Hepatocyte (in vitro differentiated cells): ENCODE measurements around the gene GPRIN2. TPM values are rescaled to one million over a fixed set of nuclear protein-coding genes. Genes with fewer than 3 reads are reported as not detected.

Experiments
- DNase-seq: peaks from one replicate; pipeline ENCODE4 v3.0.0-alpha.2; 2016; ENCODE audit warnings: low spot score
- H2AFZ ChIP-seq: fragments of 200-600 bp; sonication (generic); 2 replicates; pipeline ENCODE4 v1.6.0; 2016; ENCODE audit warnings: antibody characterized with exemption, mild to moderate bottlenecking
- H3K27ac ChIP-seq: fragments of 200-600 bp; sonication (generic); 2 replicates; pipeline ENCODE4 v1.5.1; 2016; ENCODE audit warnings: mild to moderate bottlenecking
- H3K27me3 ChIP-seq: fragments of 200-600 bp; sonication (generic); 2 replicates; pipeline ENCODE4 v1.6.1; 2016
- H3K36me3 ChIP-seq: fragments of 200-600 bp; sonication (generic); replicated peaks from 2 replicates; pipeline ENCODE4 v1.5.1; 2016; ENCODE audit warnings: low read depth; ENCODE audit not compliant: insufficient read depth
- H3K4me1 ChIP-seq: fragments of 200-600 bp; sonication (generic); 2 replicates; pipeline ENCODE4 v1.5.1; 2016; ENCODE audit warnings: mild to moderate bottlenecking, moderate library complexity; ENCODE audit not compliant: insufficient read depth
- H3K4me2 ChIP-seq: fragments of 200-600 bp; sonication (generic); 2 replicates; pipeline ENCODE4 v1.6.0; 2016
- H3K4me3 ChIP-seq: fragments of 200-600 bp; sonication (generic); 2 replicates; pipeline ENCODE4 v1.5.1; 2016; ENCODE audit warnings: mild to moderate bottlenecking
- H3K79me2 ChIP-seq: fragments of 200-600 bp; sonication (generic); 2 replicates; pipeline ENCODE4 v1.6.0; 2017; ENCODE audit warnings: mild to moderate bottlenecking
- H3K9me2 ChIP-seq: fragments of 200-600 bp; sonication (generic); replicated peaks from 2 replicates; pipeline ENCODE4 v1.6.0; 2017; ENCODE audit warnings: mild to moderate bottlenecking; ENCODE audit not compliant: insufficient read depth
- H3K9me3 ChIP-seq: fragments of 200-600 bp; sonication (generic); 2 replicates; pipeline ENCODE4 v1.5.1; 2016; ENCODE audit warnings: low read depth, mild to moderate bottlenecking
- H4K20me1 ChIP-seq: fragments of 200-600 bp; sonication (generic); 2 replicates; pipeline ENCODE4 v1.6.0; 2016; ENCODE audit warnings: mild to moderate bottlenecking; ENCODE audit not compliant: insufficient read depth, poor library complexity, severe bottlenecking
- CTCF ChIP-seq: fragments of 200-600 bp; sonication (generic); IDR thresholded peaks from 2 replicates; pipeline ENCODE4 v1.5.1; 2016; ENCODE audit warnings: antibody characterized with exemption, mild to moderate bottlenecking; ENCODE audit not compliant: poor library complexity
- EZH2 ChIP-seq: fragments of 200-600 bp; sonication (generic); IDR thresholded peaks from 2 replicates; pipeline ENCODE4 v1.6.1; 2016; ENCODE audit warnings: antibody characterized with exemption, mild to moderate bottlenecking, borderline replicate concordance
- EZH2phosphoT487 ChIP-seq: fragments of 200-600 bp; sonication (generic); IDR thresholded peaks from one replicate; pipeline ENCODE4 v1.6.1; 2018; ENCODE audit warnings: antibody characterized with exemption, mild to moderate bottlenecking, low read depth, moderate library complexity; ENCODE audit not compliant: unreplicated experiment, severe bottlenecking
- WGBS: methylation state at CpG from one replicate; pipeline ENCODE4 v1.1.6; 2016; ENCODE audit warnings: low lambda C conversion rate; ENCODE audit errors: missing lambda C conversion rate; 5-methylcytosine and 5-hydroxymethylcytosine counted together
- polyA plus RNA-seq: library from polyadenylated mRNA; unstranded; fragments of >200 nt; fragmentation: Nextera tagmentation; extraction: Ambion mirVana; gene quantifications from 2 replicates; pipeline ENCODE4 v1.2.1, GENCODE V29; 2016
- total RNA-seq: library from RNA; depleted of rRNA; stranded (reverse); fragments of >200 nt; gene quantifications from 2 replicates; pipeline ENCODE4 v1.2.3, GENCODE V29; 2014

GPRIN2 gene
- total and polyA plus RNA-seq, 2 experiments from 2014 or later = 15.0 to 23.4 TPM

GRCh38 chr10:46538155-46538554 lies 18.3 kb downstream of the GPRIN2 start:
- Histone ChIP-seq H3K36me3 (no peaks in the 10 kb centered on the region), H3K79me2 (no peaks in the 10 kb centered on the region), H3K27me3 (no peaks in the 10 kb centered on the region), H3K9me3 (no peaks in the 10 kb centered on the region), H3K4me2 (no peak overlapping the region), H3K4me3 (no peak overlapping the region), H4K20me1 (no peaks in the 10 kb centered on the region), H3K4me1 (peaks cover 22% of the 10 kb centered on the region), H2AFZ (no peak overlapping the region), H3K27ac (no peak overlapping the region), H3K9me2 (no peaks in the 10 kb centered on the region)
- TF ChIP-seq EZH2phosphoT487 (no peak), EZH2 (no peak), CTCF (no peak)
- DNase-seq = no peak
- WGBS = 98% methylated on average over 5 of the region's 5 CpGs

DNA sequence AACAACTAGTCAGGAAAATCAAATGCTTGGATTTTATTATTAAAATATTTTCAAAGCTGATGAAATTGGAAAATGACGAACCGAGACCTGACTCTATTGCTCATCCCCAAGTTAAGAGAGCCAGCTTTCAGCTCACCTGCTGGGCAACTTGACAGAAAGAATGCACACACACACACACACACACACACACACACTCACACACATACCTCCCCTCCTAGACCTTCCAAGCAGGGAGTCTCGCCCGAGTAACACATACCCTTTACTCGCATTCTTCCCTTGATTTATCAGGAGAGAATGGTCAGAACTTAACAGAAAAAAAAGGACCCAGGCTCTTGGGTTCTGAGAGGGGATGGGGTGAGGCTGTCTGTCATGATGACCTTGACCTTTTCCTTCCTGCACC lies 19.1 kb downstream of the GPRIN2 start:
- 56% methylated on average over 5 of the region's 5 CpGs for WGBS
- TF ChIP-seq EZH2phosphoT487 (no peak), EZH2 (no peak), CTCF (no peak)

GRCh38 chr10:46536781-46537180 lies 19.7 kb downstream of the GPRIN2 start:
- Histone ChIP-seq H3K4me2 (no peak overlapping the region), H3K27ac (no peak overlapping the region), H3K9me3 (no peaks in the 10 kb centered on the region), H4K20me1 (no peaks in the 10 kb centered on the region), H3K27me3 (no peaks in the 10 kb centered on the region), H3K79me2 (no peaks in the 10 kb centered on the region), H2AFZ (no peak overlapping the region), H3K4me3 (no peak overlapping the region), H3K9me2 (no peaks in the 10 kb centered on the region), H3K4me1 (peaks cover 21% of the 10 kb centered on the region), H3K36me3 (no peaks in the 10 kb centered on the region)
- DNase-seq = no peak
- WGBS = 92% methylated on average over 5 of the region's 5 CpGs
- TF ChIP-seq CTCF (no peak), EZH2 (no peak), EZH2phosphoT487 (no peak)

More for the DNA sequence above, 19.1 kb downstream of the GPRIN2 start:
- Histone ChIP-seq H3K27me3 (no peaks in the 10 kb centered on the region), H4K20me1 (no peaks in the 10 kb centered on the region), H3K79me2 (no peaks in the 10 kb centered on the region), H3K9me3 (no peaks in the 10 kb centered on the region), H3K4me2 (no peak overlapping the region), H3K36me3 (no peaks in the 10 kb centered on the region), H3K4me1 (peaks cover 22% of the 10 kb centered on the region), H3K4me3 (no peak overlapping the region), H3K9me2 (no peaks in the 10 kb centered on the region), H2AFZ (no peak overlapping the region), H3K27ac (no peak overlapping the region)
- DNase-seq = no peak

GRCh38 chr10:46536171-46536570 lies 20.3 kb downstream of the GPRIN2 start:
- H3K27ac ChIP-seq = no peak overlapping the region
- TF ChIP-seq EZH2phosphoT487 (no peak), CTCF (no peak), EZH2 (no peak)
- H3K79me2 ChIP-seq = no peaks in the 10 kb centered on the region
- WGBS = 96% methylated on average over 6 of the region's 6 CpGs
- no peaks in the 10 kb centered on the region for H3K9me3 ChIP-seq
- no peak overlapping the region for H3K4me2 ChIP-seq
- H4K20me1 ChIP-seq = no peaks in the 10 kb centered on the region
- no peak overlapping the region for H2AFZ ChIP-seq
- H3K27me3 ChIP-seq = no peaks in the 10 kb centered on the region
- H3K9me2 ChIP-seq = no peaks in the 10 kb centered on the region
- H3K4me1 ChIP-seq = peaks cover 15% of the 10 kb centered on the region
- DNase-seq = no peak
- H3K36me3 ChIP-seq = no peaks in the 10 kb centered on the region
- H3K4me3 ChIP-seq = no peak overlapping the region
